Transverse colon (tissue), 4 donors: Measurements from ENCODE around the gene MMD2.

Source experiments
- CTCF ChIP-seq, 5 experiments: fragments of 200-600 bp in 3 of 5; fragments of 450-650 bp in 2 of 5; sonication (generic) in 3 of 5; IDR thresholded peaks; 1 replicate in 2 of 5; 2 replicates in 3 of 5; pipeline ENCODE4 v1.5.1; 2016 to 2017; ENCODE audit warnings: antibody characterized with exemption in 5 of 5, inconsistent platforms in 3 of 5, mild to moderate bottlenecking in 2 of 5, moderate library complexity in 1 of 5
- POLR2A ChIP-seq: fragments of 450-650 bp; IDR thresholded peaks from one replicate; pipeline ENCODE4 v1.6.1; 2016; ENCODE audit warnings: antibody characterized with exemption, mild to moderate bottlenecking, moderate library complexity
- POLR2AphosphoS5 ChIP-seq, 3 donors: sonication (generic); formaldehyde crosslinking; IDR thresholded peaks; one replicate each; pipeline ENCODE4 v1.6.1; 2016; ENCODE audit warnings: antibody characterized with exemption in 3 of 3

- TF ChIP-seq POLR2AphosphoS5 (IDR thresholded peaks at IDR 0.05) (no peak), CTCF (IDR thresholded peaks at IDR 0.05) (no peak), POLR2A (no peak)
Observed at GRCh38 chr7:4879396-4880081, 79.4 kb downstream of the MMD2 start.
